ENCODE results near the gene ERI3.

Gene ERI3

DNA sequence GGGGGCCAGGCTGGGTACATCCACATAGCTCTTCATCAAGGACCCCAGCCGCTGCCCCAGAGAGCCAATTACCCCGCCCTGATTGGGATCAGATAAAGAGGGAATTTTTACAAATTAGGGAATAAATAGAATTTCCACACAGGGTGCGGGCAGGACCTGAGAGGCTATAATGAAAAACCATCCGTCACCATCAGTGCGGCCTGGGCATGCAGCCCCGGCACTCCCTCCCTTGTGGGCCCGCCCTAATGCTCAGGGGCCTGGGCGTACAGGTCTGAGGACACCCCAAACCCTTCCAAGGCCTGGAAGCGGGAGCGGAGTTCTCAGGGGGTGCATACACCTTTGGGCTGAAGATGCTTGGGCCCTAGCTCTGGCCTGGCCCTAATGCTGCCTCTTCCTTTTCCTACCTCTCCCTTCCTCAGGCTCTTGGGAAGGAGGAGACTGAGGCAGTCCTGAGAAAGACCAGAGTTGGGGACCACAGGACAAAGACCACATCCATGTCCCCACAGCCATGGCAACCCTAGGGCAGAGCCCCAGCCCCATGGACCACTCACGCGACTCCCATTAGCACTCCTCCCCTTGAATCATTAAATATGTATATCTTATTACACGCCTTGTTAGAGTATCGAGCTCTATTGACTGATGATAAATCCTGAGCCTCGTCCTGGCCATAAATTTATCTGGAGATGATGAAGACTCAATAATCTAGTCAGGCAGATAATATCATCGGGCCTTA, 125.5 kb downstream of the ERI3 start:
- no peak overlapping the region for H3K4me3 ChIP-seq (ENCODE audit: low read depth in 1 of 2, low read length in 1 of 2)
- H3K36me3 ChIP-seq, result no peaks in the 10 kb centered on the region
- H3K9me3 ChIP-seq, result no peaks in the 10 kb centered on the region
- no peaks in the 10 kb centered on the region for H3K27me3 ChIP-seq
- peaks cover 15 to 21% of the 10 kb centered on the region in 2 experiments for H3K4me1 ChIP-seq (ENCODE audit: control insufficient read depth in 1 of 2, insufficient read depth in 1 of 2, low read depth in 1 of 2, low read length in 1 of 2)
- no peak overlapping the region for H3K27ac ChIP-seq
- TF ChIP-seq, protein P1, sequence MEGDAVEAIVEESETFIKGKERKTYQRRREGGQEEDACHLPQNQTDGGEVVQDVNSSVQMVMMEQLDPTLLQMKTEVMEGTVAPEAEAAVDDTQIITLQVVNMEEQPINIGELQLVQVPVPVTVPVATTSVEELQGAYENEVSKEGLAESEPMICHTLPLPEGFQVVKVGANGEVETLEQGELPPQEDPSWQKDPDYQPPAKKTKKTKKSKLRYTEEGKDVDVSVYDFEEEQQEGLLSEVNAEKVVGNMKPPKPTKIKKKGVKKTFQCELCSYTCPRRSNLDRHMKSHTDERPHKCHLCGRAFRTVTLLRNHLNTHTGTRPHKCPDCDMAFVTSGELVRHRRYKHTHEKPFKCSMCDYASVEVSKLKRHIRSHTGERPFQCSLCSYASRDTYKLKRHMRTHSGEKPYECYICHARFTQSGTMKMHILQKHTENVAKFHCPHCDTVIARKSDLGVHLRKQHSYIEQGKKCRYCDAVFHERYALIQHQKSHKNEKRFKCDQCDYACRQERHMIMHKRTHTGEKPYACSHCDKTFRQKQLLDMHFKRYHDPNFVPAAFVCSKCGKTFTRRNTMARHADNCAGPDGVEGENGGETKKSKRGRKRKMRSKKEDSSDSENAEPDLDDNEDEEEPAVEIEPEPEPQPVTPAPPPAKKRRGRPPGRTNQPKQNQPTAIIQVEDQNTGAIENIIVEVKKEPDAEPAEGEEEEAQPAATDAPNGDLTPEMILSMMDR (IDR thresholded peaks at IDR 0.05), result no peak

DNA sequence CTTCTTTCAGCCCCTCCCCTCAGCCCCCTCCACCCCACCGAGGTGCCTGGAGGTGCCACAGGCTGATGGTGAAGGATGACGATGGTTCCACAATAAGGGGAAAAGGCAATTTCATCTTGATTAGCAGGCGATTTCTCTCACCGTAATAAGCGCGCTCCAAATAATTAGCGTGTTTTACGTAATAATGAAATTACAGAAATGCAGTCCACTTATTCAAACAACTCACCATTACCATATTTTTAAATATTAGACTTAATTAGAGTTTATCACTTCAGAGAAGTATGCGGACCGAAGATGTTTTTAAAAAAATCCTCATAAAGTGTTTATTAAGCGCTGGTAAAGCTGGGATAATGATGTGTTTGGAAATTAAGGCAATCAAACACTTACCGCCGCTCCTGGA, 126.8 kb downstream of the ERI3 start:
- TF ChIP-seq, protein P1 (IDR thresholded peaks at IDR 0.05), result no peak
- Histone ChIP-seq H3K4me3 (ENCODE audit: low read depth in 1 of 2, low read length in 1 of 2) (no peak overlapping the region), H3K4me1 (ENCODE audit: control insufficient read depth in 1 of 2, insufficient read depth in 1 of 2, low read depth in 1 of 2, low read length in 1 of 2) (peaks cover 15 to 21% of the 10 kb centered on the region in 2 experiments), H3K9me3 (no peaks in the 10 kb centered on the region), H3K27me3 (no peaks in the 10 kb centered on the region), H3K27ac (peak overlapping the region; percentile 72), H3K36me3 (no peaks in the 10 kb centered on the region)

DNA sequence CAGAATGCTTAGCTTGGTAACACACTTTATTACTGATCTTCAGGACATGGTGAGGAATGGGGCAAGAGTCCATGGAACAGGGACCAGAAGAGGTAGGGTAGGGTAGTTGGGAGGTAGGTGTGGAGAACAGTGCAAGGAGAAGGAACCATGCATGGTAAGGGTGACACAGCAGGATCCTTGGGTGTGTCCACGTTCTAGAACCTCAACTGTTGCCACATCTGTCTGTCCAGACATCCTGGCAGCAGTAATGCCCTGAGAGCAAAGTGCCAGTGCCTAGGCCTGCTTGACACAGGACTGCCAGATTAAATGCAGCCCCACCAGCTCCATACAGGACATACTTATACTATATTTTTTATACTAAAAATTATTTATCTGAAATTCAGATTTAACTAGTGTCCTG, 127.8 kb downstream of the ERI3 start:
- H3K9me3 ChIP-seq, result no peaks in the 10 kb centered on the region
- TF ChIP-seq, protein P1 (IDR thresholded peaks at IDR 0.05), result no peak
- H3K27ac ChIP-seq, result peak overlapping the region; percentile 72
- H3K36me3 ChIP-seq, result no peaks in the 10 kb centered on the region
- H3K4me3 ChIP-seq (ENCODE audit: low read depth in 1 of 2, low read length in 1 of 2), result peak overlapping the region; percentile 1 to 18
- H3K4me1 ChIP-seq (ENCODE audit: control insufficient read depth in 1 of 2, insufficient read depth in 1 of 2, low read depth in 1 of 2, low read length in 1 of 2), result peaks cover 15 to 21% of the 10 kb centered on the region in 2 experiments
- no peaks in the 10 kb centered on the region for H3K27me3 ChIP-seq

DNA sequence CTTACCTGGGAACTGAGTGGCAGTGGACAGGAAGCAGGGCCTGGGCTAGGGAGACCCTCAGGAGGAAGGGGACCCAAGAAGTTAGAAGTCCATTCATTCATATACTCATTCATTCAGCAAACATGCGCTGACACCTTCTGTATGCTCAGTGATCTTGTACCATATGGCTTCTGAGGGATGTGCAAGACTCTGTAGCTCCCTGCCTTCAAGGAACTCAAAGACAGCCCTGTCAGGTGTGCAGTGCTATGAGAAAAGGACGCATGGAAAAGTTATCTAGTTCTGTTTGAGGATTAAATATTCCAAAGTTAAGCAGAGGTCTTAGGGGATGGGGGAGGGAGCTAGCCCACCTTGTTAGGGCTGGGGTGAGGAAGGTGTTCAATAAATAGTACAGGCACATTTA, 129.3 kb downstream of the ERI3 start:
- H3K27me3 ChIP-seq, result no peaks in the 10 kb centered on the region
- peaks cover 14% of the 10 kb centered on the region for H3K36me3 ChIP-seq
- H3K9me3 ChIP-seq, result no peaks in the 10 kb centered on the region
- peaks cover 15 to 21% of the 10 kb centered on the region in 2 experiments for H3K4me1 ChIP-seq (ENCODE audit: control insufficient read depth in 1 of 2, insufficient read depth in 1 of 2, low read depth in 1 of 2, low read length in 1 of 2)
- H3K4me3 ChIP-seq (ENCODE audit: low read depth in 1 of 2, low read length in 1 of 2), result no peak overlapping the region
- TF ChIP-seq, protein P1 (IDR thresholded peaks at IDR 0.05), result no peak
- H3K27ac ChIP-seq, result no peak overlapping the region

DNA sequence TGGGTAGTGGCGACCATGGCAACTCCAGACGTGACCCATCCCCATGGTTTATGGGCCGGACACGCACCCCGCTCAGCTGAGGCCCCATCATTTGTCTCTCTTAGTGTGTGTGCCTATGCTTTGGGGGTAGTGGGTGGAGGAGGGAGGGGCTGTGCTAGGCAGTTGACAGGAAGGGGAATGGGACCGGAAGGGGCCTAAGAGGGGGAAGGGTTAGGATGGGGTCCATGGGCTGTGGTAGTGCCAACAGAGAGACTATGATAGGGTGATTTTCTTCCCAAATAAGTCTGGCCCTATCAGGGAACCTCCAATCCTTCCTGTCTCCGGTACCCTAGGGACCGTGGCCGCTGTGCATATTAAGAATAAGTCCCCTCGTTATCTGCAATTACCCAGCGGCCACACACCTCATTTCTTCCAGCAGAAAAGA, 131.9 kb downstream of the ERI3 start:
- Histone ChIP-seq H3K36me3 (peaks cover 40% of the 10 kb centered on the region), H3K27me3 (no peaks in the 10 kb centered on the region), H3K27ac (no peak overlapping the region), H3K9me3 (no peaks in the 10 kb centered on the region), H3K4me1 (ENCODE audit: control insufficient read depth in 1 of 2, insufficient read depth in 1 of 2, low read depth in 1 of 2, low read length in 1 of 2) (peaks cover 15 to 20% of the 10 kb centered on the region in 2 experiments), H3K4me3 (ENCODE audit: low read depth in 1 of 2, low read length in 1 of 2) (no peak overlapping the region)
- TF ChIP-seq, protein P1 (IDR thresholded peaks at IDR 0.05), result no peak
